Right lung (tissue), 5 donors: ENCODE measurements around the gene SIM2. TPM values are rescaled to one million over a fixed set of nuclear protein-coding genes. Genes with fewer than 3 reads are reported as not detected.

Experiments used
- DNase-seq, 2 donors: peaks; one replicate each; pipeline ENCODE4 v3.0.0-alpha.2; 2013
- polyA plus RNA-seq, 5 donors: library from polyadenylated mRNA; unstranded; fragments of 120-200 nt; gene quantifications; one replicate each; pipeline versions ENCODE4 v1.2.1 to v1.2.3, GENCODE V29; 2013; ENCODE audit warnings: inconsistent platforms in 1 of 5, low replicate concordance in 1 of 5; ENCODE audit not compliant: insufficient read length in 5 of 5, insufficient read depth in 1 of 5

Gene SIM2
- polyA plus RNA-seq, 5 donors = 0.99 to 1.9 (median 1.3) TPM

DNA sequence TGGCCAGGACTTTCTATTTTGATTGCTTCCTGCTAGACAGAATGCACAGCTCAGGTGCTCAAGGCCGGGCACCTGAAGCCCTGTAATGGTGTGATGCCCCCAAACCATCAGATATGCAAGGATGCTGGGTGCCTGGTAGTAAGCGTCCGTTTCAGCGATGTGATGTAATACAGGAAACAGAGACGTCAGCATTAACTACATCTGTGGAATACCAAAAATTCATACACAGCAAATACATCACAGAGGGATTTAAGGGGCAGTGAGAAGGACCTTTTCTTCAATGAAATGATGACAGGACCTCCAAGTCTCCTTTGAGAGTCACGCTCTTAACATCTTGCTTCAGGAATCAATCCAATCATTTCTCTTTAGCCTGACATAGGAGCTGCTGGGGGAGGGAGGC lies 64.4 kb downstream of the SIM2 start:
- DNase-seq = no peak

DNA sequence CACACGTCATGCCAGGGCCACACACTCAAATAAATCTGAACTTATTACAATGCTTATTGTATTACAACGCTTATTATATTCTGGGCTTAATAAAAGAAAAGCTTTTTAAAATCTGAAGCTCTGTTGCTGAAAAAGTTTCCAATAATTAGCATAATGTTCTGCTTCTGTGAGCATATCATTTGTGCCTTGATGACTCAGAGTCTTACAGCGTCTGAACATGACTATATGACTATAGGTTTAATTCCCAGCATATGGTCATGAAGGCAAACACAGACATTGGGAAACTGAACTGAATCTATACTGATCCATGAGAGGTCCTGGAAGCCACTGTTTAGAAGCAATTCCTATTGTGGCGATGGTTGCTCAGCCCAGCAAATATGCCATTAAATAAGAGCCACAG lies 66.3 kb downstream of the SIM2 start:
- DNase-seq = no peak

DNA sequence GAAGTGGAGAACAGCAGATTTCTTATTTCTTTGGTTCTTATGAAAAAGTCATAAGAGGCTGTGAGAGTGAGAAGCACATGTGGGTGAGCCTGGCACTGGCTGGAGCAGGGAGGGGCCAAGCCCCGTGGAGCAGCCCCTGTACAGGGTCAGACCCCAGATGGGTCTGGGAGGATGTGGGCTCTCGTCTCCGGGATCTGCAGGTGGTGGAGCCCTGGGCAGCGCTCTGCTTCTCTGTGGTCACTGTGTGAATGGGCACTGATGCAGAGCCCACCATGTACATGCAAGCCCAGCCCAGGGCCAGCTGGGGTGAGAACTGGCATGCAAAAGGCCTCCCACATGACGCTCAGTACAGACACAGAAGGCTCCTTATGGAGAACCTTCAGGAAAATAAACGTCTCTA lies 67.6 kb downstream of the SIM2 start:
- no peak for DNase-seq

DNA sequence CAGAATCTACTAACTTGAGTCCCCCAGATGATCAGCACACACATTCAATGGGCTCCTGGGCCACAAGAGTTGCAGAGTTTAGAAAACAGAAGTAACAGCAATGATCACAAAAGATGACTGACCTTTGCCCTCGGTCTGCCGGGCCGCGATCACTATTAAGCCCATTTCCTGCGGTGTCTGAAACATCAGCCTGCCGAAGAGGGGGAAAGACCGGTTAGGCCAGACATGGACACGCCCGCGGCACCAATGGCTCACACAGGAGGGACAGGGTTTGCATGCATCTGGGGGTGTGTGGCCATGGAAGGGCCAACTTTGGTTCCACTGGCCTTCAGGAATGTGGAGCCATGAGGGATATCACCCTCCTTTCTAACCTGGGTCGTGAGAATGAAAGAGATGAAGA lies 68.2 kb downstream of the SIM2 start:
- DNase-seq = no peak

DNA sequence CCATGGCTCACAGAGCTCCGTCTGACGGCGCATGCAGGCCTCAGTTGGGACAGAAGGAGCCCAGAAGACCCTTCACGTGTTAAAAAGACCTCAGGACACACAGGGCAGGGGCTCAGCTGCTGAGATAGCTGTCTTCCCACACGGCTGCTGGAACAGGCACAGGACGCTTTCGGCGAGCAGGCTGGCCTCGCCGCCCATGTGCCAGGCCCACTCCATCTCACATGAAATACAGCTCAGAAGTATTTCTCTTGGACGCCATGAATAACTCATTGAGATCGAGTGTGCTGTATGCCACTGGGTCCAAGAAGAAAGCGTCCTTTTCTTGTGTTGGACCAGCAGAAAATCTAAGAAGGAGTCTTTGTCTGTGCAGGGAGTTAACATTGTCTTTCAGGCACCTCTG lies 69.6 kb downstream of the SIM2 start:
- no peak for DNase-seq

DNA sequence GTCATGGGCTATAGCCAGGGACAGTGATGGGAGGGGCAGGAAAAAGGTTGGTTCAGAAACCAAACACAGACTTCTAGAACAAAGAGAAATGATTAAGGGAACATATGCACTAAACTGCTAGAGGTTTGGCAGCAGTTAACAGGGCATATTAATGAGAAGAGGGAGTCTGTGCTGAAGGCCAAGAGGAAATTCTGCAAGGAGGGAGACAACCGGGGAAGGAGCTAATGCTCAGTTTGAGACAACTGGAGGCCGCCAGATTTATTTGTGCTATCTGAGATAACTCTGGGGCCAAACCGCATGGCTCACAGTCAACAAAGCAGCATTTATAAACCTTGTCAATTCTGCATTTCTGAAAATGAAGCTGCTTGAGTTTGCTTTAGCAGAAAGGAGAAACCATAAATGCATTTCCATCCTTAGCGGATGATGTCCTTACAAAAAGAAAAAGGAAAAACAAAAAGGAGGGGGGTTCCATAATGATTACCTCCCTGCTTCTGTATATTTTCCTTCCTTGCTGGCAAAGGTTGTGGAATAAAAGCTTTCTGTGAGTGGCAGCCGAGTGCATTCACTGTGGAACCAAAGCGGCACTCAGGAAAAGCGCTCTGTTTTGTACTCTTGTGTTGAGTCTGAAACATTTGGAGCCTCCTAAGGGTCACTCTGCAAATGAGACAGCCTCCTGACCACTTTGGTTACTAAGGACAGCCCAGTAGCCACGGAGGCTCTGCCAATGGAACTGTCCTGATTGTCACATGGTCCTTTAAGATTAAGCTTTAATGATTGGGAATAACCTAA lies 70.3 kb downstream of the SIM2 start:
- no peak for DNase-seq

DNA sequence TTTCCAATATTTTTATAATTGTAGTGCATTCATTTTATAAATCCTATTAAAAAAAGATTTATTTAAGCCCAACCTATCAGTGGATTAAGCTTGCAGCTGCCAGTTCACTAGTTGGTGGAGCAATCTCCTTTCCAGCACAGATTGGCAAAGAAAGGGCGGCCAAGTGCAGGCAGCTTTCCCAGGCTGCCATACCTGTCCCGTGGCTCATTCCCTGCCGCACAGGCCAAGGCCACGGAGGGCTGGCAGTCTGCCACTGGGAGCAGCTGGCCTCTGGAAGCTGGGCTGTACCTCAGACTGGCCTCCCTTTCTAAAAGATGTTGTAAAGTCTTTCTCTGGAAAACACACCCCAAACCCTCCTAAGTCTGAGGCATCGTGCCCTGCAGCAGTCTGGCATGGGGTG lies 74.2 kb downstream of the SIM2 start:
- no peak for DNase-seq

DNA sequence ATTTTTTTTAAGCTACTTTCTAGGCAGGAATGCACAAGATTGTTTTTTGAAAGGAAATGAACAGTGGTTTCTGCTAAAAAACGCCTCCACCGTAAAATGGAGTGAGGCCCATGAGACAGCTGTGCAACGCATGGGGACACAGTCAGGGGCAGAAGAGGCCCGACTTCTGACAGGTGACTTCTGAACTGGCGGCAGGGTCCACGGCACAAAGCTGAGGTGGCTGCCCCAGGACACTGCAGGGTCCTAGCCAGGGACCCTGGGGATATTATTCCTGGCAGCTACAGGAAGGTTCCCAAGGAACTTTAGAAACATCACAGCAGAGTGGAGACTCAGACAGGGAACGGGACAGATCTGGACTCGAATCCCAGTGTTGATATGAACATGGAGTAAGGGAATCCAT lies 75.1 kb downstream of the SIM2 start:
- no peak for DNase-seq

DNA sequence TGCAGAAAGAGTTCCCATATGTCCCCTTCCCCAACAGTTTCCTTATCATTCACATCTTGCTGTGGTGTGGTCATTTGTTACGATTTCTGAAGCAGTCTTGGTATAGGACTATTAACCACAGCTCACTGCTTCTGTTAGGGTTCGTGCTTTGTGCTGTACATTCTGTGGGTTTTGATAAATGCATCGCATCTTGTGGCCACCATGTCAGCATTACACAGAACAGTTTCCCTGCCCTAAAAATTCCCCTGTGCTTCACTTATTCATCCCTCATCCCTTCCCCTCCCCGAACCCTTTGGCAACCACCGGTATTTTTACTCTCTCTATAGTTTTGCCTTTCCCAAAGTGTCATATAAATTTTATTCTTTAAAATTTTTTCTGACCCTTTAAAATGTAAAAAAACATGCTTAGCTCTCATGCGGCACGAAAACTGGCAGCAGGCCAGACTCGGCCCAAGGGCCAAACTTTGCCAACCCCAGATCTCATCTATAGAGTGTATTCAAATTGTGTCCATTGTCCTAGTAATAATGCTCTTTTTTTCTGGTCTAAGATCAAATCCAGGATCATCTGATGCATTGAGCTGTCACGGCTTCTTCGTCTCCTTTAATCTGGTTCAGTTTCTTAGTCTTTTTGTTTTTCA lies 78.2 kb downstream of the SIM2 start:
- DNase-seq = no peak

DNA sequence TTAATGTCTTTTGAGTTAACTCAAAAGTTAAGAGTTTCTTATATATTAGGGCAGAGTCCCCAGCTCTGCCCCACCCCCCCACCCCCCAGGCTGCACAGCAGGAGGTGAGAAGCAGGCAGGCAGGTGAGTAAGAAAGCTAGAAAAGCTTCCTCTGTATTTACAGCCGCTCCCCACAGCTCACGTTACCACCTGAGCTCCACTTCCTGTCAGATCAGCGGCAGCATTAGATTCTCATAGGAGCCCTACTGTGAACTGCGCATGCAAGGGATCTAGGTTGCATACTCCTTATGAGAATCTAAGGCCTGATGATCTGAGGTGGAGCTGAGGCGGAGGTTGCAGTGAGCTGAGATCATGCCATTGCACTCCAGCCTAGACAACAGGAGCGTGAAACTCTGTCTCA lies 81.9 kb downstream of the SIM2 start:
- DNase-seq = no peak

DNA sequence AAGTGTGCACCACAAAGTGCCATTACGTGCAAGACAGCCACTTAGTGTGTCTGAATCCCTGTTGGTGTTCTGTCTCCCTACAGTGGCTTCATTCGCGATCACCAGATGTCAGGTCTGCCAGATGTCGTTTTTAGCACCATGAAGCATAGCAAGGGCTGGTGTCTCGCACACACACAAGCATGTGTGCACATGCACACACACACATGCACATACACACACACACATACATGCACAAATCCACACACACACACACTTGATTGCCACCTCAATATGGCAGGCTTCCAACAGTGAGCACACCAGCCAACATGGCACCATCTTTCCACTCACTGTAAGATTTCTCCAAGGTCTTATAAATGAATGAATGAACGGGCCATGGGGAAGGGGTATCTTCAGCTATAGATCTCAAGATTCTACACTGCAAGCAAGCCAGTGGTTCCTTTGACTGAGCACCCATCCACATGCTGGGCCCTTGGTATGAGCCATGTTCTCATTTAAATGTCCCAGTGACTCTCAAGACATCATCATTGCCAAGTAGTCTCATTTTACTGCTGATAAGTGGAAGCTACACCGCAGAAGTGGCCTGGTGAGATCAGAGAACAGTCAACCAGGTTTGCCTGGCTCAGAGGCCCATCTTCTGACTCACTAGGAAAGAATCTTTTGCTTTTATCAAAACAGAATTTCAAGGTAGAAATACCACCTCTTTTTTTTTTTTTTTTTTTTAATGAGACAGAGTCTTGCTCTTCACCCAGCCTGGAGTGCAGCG lies 84.9 kb downstream of the SIM2 start:
- DNase-seq = no peak

DNA sequence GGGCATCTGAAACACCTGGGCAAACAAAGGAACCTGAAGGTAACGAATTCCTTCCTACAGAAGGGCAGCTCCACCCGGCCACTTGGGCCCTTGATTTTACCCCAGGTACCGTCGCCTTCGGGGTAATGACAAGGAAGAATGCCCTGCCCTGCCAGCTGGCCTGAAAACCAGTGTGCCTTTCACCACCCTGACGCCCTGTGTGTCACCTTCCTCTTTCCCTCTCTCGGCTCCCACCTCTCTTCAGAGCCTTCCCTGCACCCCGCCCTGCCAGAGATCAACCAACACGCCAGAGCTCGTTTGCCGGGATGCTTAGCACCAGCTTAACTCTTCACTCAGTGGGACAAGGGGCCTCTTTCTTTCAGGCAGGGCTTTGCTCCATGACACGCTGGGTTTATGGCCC lies 86.0 kb downstream of the SIM2 start:
- no peak for DNase-seq

DNA sequence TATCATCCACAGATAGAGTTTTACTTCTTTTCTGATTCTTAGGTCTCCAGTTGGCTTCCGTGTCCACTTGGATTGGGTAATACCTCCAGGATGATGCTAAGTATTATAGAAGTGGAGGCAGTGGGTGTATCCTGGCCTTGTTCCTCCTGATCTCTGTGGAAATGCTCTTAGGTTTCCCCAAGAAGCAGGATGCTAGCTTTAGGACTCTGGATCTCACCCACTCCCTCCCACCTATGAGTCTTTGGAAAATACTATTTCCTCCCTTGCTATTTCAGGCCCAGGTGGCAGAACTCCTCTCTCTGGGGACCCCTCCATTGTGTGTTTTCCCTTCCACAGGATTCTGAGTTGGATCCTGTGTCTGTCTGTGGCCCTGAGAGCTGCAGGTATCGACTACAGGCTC lies 86.7 kb downstream of the SIM2 start:
- DNase-seq = no peak

DNA sequence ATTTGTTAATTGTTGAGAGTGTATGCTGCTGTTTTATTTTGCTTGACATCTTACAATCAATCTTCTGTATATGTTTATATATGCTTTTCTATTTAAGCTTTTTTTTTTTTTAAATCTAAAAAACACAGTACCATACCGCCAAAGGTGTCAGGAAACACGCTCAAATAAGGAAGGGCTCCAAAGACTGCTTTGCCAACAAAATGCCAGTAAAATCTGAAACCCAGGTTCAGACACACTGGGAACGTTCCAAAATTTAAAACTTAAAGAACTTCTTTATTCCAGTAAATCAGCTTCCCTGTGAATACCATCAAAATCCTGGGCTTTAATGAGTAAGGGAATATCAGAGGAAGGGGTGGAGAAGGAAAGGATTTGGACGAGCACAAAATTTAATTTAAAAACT lies 87.3 kb downstream of the SIM2 start:
- DNase-seq = no peak

DNA sequence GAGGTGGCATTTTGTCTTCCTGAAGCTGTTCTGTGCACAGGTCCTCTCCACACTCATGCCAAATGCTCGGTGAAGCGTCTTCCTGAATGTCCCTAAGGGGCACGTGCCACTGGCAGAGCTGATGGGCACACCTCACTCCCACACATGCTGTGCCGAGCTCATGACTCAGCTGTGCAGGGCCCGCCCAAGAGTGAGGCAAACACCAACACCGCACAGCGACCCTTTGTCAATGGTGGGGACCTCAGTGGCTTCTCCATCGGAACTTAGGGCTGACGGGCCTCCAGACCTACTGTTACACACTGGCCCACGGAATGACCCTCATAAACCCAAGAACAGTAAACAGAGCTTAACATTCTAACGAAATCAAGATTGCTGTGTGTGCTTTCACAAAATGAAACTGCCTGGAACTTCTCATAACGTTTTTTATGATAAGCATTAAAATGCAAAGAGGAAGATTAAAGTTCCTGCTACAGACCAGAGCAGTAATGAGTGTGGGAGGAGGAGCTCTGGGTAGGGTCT lies 89.3 kb downstream of the SIM2 start:
- no peak for DNase-seq

DNA sequence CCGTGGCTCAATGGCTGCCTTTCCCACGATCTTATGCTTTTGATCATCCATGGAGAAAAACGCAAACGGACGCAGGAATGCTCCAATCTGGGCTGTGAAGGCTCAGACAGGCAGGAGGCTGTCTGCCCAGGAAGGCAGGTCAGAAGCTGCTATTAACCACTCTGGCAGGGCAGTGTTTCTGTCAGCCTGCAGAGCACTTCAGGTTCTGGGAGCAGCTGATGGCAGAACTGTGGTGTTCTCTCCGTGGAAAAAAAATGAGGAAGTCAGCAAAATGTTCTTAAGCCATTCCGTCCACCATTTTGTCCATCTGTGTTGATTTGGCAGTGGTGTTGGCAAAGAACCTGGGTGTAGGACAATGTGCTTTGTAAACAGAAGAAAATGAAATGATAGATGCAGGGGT lies 91.7 kb downstream of the SIM2 start:
- DNase-seq = no peak

DNA sequence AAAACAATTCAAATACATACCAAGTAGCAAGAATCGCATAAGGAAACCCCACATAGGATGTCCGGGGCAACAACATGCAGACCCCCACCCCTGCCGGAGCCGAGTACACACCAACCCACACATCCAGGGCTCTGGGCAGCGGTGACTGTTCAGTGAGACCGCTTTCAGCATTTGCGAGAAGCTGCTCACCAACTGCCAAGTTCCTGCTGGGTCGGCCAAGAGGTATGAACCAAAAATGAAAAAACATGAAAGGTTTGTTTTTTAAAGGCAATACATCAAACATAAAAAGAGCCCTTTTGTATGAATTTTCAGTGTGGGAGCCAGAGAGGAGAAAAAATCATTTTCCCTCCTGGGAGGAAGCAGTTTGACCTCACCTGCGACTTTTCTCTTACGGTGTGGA lies 92.3 kb downstream of the SIM2 start:
- no peak for DNase-seq

DNA sequence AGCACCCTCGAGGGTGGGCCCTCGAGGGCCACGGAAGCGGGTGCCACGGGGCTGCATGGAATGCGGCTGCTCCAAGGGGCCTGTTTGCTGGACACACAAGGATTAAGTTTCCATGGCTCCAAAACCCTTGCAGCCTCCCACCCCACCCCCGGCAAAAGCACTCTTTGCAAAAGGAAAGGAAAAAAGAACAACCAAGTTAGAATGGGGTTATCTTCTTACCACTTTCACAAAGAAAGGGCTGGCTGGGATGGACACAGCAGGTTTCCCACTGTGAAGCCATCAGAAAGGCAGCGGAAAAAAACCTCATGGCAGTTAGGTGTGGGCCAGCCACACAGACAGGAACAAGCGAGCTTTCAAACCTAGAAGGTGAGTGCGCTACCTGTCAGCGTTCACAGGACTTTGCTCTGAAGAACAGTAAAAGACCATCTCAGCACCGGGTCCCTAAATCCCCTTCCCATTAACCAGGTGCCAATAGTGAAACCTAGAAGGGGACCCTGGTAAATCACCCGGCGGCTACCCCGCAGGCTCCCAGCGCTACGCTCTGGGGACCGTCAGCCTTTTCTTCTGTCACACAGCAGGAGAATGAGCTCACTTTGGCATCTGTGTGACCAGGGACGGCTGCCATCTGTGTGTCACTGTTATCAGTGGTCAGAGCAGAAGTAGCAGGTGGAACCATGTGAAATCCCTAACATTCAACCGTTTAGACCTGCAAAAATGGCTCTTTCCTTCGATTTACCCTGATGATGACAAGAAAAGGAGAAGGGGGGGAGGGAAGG lies 93.0 kb downstream of the SIM2 start:
- DNase-seq = no peak

DNA sequence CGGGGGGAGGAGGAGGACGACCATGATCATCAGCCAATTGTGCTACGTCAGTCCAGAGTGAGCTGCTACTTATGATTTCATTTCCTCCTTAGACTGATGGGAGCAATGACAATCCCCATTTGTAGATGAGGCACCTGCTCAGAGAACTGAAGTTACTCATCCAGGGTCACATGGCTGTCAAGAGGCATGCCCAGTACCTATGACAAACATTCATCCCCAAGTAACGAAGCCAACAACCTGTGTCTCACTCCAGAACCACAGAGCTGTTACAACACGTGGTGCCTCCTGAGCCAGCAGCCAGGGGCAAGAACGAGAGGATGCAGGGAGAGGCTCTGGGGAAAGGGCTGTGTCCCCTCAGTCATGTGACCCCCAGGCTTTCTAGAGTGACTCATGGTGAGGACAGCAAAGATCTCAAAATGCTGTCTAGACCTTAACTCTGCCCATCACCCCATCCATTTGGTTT lies 93.6 kb downstream of the SIM2 start:
- DNase-seq = no peak

DNA sequence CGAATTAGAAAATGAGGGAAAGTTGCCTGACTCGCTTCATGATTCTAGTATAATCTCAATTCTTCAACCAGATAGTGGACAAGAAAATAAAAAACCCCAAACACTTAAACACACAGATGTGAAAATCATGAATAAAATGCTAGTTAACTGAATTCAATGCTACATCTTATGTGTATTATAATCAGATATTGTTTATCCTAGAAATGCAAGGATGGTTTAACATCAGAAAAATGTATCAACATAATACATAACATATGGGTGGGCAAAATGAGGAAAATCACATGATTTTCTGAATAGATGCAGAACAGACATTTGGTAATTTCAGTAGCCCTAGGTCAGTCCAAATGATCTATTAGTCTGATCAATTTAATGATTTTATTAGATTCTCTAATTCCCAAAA lies 97.2 kb downstream of the SIM2 start:
- DNase-seq = no peak

DNA sequence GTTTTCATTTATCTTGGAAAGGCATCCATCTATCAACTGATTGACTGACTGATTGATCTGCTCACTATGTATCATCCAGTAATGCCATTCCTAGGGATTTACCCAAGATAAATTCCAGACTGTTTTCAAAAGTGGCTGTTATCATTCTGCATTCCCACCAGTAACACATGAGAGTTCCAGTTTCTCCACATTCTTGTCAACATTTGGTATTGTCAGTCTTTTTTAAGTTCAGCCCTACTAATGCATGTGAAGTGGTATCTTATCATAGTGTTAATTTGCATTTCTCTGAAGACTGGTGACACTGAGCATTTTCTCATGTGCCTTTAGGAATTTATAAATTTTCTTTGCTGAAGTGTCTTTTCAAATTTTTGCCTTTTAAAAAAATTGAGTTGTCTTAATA lies 99.6 kb downstream of the SIM2 start:
- DNase-seq = no peak
